Measurements from ENCODE around the gene GRWD1. TPM values are rescaled to one million over a fixed set of nuclear protein-coding genes. Genes with fewer than 3 reads are reported as not detected.

Gene GRWD1
- total and polyA plus RNA-seq, 2 experiments from 2014 or later: 25.2 to 33.1 TPM

GRCh38 chr19:48450441-48450840, 4.7 kb downstream of the GRWD1 start:
- no peaks in the 10 kb centered on the region for H3K4me1 ChIP-seq (ENCODE audit: insufficient read depth)
- no peaks in the 10 kb centered on the region for H3K36me3 ChIP-seq (replicated peaks; ENCODE audit: insufficient read depth, low read depth)
- 98% methylated on average over 22 of the region's 23 CpGs for WGBS (ENCODE audit: low lambda C conversion rate, missing lambda C conversion rate)

DNA sequence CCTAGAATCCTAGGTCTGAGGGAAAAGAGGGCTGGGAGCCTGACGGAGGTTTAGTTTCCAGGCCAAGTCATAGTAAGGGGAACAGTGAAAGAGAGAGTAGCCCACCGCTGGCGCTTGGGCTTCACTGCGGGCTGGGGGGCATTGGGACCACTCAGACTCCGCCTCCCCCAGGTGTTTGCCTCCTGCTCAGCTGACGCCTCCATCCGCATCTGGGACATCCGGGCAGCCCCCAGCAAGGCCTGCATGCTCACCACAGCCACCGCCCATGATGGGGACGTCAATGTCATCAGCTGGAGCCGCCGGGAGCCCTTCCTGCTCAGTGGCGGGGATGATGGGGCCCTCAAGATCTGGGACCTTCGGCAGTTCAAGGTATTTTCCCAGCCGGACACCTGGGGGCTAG, 5.1 kb downstream of the GRWD1 start:
- WGBS (ENCODE audit: low lambda C conversion rate, missing lambda C conversion rate): 88% methylated on average over 15 of the region's 15 CpGs
- H3K4me1 ChIP-seq (ENCODE audit: insufficient read depth): no peaks in the 10 kb centered on the region
- H3K79me2 ChIP-seq: peaks cover 16% of the 10 kb centered on the region
- H4K20me1 ChIP-seq (ENCODE audit: insufficient read depth, poor library complexity, severe bottlenecking): no peaks in the 10 kb centered on the region
- DNase-seq (ENCODE audit: low spot score): no peak
- no peaks in the 10 kb centered on the region for H3K27me3 ChIP-seq
- H3K9me3 ChIP-seq (ENCODE audit: low read depth): no peaks in the 10 kb centered on the region
- H3K4me2 ChIP-seq: no peak overlapping the region
- H3K36me3 ChIP-seq (replicated peaks; ENCODE audit: insufficient read depth, low read depth): no peaks in the 10 kb centered on the region
- H3K27ac ChIP-seq: no peak overlapping the region
- TF ChIP-seq EZH2phosphoT487 (IDR thresholded peaks at IDR 0.05; ENCODE audit: low read depth, severe bottlenecking, unreplicated experiment) (no peak), EZH2 (IDR thresholded peaks at IDR 0.05; ENCODE audit: borderline replicate concordance) (no peak)
- TF ChIP-seq, protein P1, sequence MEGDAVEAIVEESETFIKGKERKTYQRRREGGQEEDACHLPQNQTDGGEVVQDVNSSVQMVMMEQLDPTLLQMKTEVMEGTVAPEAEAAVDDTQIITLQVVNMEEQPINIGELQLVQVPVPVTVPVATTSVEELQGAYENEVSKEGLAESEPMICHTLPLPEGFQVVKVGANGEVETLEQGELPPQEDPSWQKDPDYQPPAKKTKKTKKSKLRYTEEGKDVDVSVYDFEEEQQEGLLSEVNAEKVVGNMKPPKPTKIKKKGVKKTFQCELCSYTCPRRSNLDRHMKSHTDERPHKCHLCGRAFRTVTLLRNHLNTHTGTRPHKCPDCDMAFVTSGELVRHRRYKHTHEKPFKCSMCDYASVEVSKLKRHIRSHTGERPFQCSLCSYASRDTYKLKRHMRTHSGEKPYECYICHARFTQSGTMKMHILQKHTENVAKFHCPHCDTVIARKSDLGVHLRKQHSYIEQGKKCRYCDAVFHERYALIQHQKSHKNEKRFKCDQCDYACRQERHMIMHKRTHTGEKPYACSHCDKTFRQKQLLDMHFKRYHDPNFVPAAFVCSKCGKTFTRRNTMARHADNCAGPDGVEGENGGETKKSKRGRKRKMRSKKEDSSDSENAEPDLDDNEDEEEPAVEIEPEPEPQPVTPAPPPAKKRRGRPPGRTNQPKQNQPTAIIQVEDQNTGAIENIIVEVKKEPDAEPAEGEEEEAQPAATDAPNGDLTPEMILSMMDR (IDR thresholded peaks at IDR 0.05; ENCODE audit: poor library complexity): no peak
- H3K4me3 ChIP-seq: no peak overlapping the region
- no peaks in the 10 kb centered on the region for H3K9me2 ChIP-seq (replicated peaks; ENCODE audit: insufficient read depth)
- no peak overlapping the region for H2AFZ ChIP-seq

More at GRCh38 chr19:48450441-48450840, 4.7 kb downstream of the GRWD1 start:
- TF ChIP-seq, protein P1 (IDR thresholded peaks at IDR 0.05; ENCODE audit: poor library complexity): no peak
- TF ChIP-seq EZH2 (IDR thresholded peaks at IDR 0.05; ENCODE audit: borderline replicate concordance) (no peak), EZH2phosphoT487 (IDR thresholded peaks at IDR 0.05; ENCODE audit: low read depth, severe bottlenecking, unreplicated experiment) (no peak)
- H3K9me2 ChIP-seq (replicated peaks; ENCODE audit: insufficient read depth): no peaks in the 10 kb centered on the region
- no peak overlapping the region for H3K4me3 ChIP-seq
- H3K27me3 ChIP-seq: no peaks in the 10 kb centered on the region
- no peaks in the 10 kb centered on the region for H3K9me3 ChIP-seq (ENCODE audit: low read depth)
- H4K20me1 ChIP-seq (ENCODE audit: insufficient read depth, poor library complexity, severe bottlenecking): no peaks in the 10 kb centered on the region
- H2AFZ ChIP-seq: no peak overlapping the region
- no peak for DNase-seq (ENCODE audit: low spot score)
- peaks cover 16% of the 10 kb centered on the region for H3K79me2 ChIP-seq
- no peak overlapping the region for H3K27ac ChIP-seq
- no peak overlapping the region for H3K4me2 ChIP-seq

- Histone ChIP-seq H4K20me1 (ENCODE audit: insufficient read depth, poor library complexity, severe bottlenecking) (no peaks in the 10 kb centered on the region), H3K4me1 (ENCODE audit: insufficient read depth) (no peaks in the 10 kb centered on the region), H3K27me3 (no peaks in the 10 kb centered on the region), H2AFZ (no peak overlapping the region), H3K36me3 (replicated peaks; ENCODE audit: insufficient read depth, low read depth) (no peaks in the 10 kb centered on the region), H3K4me3 (no peak overlapping the region), H3K9me3 (ENCODE audit: low read depth) (no peaks in the 10 kb centered on the region), H3K79me2 (peaks cover 11% of the 10 kb centered on the region), H3K27ac (no peak overlapping the region), H3K4me2 (no peak overlapping the region), H3K9me2 (replicated peaks; ENCODE audit: insufficient read depth) (no peaks in the 10 kb centered on the region)
- TF ChIP-seq EZH2phosphoT487 (IDR thresholded peaks at IDR 0.05; ENCODE audit: low read depth, severe bottlenecking, unreplicated experiment) (no peak), EZH2 (IDR thresholded peaks at IDR 0.05; ENCODE audit: borderline replicate concordance) (no peak)
- TF ChIP-seq, protein P1 (IDR thresholded peaks at IDR 0.05; ENCODE audit: poor library complexity): no peak
- no peak for DNase-seq (ENCODE audit: low spot score)
- WGBS (ENCODE audit: low lambda C conversion rate, missing lambda C conversion rate): 90% methylated on average over 12 of the region's 12 CpGs
Observed at GRCh38 chr19:48451624-48452023, 5.8 kb downstream of the GRWD1 start.
